Measurements from ENCODE around the gene FAM13B.

Gene FAM13B

DNA sequence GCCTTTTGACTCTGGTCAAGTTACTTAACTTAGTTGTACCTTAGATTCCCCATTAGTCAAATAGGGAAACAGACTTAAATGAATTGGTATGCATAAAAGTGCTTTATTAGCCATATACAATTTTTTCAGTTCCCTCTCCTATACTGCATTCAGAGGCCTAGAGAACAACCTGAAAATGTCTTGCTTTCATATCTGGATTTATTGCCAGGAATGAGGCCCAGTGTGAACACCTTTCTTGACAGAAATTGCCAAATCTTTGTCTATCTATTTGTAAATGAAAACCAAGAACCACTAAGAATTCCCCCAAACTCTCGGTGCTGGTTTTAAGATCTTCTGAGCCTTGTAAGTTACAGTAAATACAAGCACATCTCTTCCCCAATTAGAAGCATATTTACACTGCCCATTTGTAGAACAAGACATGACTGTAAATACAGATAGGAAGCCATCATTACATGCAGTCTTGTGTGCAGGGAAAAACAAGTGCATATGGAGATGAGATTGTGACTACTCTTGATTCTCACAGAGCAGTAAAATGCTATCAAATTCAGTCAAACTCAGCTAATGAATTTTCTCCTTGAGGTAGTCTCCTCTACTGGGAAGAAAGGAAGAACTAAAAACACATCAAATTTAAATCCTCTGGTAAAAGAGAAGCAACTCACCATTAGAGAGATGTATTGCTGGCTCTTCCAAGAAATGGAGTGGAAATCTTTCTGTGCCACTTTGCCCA, 5.2 kb upstream of the FAM13B start:
- Mint-ChIP-seq H3K27me3 (ENCODE audit: low read depth, poor library complexity) (no peaks in the 10 kb centered on the region), H3K9me3 (no peaks in the 10 kb centered on the region), H3K27ac (no peak overlapping the region), H3K4me1 (peaks cover 21% of the 10 kb centered on the region), H3K36me3 (ENCODE audit: low read depth) (no peaks in the 10 kb centered on the region), H3K4me3 (no peak overlapping the region)
- TF ChIP-seq, protein P1, sequence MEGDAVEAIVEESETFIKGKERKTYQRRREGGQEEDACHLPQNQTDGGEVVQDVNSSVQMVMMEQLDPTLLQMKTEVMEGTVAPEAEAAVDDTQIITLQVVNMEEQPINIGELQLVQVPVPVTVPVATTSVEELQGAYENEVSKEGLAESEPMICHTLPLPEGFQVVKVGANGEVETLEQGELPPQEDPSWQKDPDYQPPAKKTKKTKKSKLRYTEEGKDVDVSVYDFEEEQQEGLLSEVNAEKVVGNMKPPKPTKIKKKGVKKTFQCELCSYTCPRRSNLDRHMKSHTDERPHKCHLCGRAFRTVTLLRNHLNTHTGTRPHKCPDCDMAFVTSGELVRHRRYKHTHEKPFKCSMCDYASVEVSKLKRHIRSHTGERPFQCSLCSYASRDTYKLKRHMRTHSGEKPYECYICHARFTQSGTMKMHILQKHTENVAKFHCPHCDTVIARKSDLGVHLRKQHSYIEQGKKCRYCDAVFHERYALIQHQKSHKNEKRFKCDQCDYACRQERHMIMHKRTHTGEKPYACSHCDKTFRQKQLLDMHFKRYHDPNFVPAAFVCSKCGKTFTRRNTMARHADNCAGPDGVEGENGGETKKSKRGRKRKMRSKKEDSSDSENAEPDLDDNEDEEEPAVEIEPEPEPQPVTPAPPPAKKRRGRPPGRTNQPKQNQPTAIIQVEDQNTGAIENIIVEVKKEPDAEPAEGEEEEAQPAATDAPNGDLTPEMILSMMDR (IDR thresholded peaks at IDR 0.05), result no peak
- no peak for DNase-seq

DNA sequence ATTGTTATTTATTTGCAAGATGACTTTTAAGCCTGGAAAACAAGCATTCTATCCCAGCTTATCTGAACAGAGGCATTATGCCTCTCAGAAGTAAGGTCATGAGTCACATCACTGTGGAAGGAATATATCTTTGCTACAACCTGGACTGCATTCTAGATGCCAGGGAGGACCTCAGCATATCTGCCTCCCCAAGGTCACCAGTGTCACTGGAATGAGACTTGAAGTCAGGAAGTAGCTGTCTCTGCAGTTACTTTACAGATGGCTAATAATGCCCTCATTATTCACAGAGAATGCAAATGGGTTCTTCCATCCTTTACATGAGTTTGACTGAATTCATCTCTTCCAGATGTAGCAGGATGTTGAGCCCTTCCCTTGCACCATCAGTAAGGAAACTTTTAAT, 4.4 kb upstream of the FAM13B start:
- H3K27ac Mint-ChIP-seq, result no peak overlapping the region
- H3K4me3 Mint-ChIP-seq, result no peak overlapping the region

DNA sequence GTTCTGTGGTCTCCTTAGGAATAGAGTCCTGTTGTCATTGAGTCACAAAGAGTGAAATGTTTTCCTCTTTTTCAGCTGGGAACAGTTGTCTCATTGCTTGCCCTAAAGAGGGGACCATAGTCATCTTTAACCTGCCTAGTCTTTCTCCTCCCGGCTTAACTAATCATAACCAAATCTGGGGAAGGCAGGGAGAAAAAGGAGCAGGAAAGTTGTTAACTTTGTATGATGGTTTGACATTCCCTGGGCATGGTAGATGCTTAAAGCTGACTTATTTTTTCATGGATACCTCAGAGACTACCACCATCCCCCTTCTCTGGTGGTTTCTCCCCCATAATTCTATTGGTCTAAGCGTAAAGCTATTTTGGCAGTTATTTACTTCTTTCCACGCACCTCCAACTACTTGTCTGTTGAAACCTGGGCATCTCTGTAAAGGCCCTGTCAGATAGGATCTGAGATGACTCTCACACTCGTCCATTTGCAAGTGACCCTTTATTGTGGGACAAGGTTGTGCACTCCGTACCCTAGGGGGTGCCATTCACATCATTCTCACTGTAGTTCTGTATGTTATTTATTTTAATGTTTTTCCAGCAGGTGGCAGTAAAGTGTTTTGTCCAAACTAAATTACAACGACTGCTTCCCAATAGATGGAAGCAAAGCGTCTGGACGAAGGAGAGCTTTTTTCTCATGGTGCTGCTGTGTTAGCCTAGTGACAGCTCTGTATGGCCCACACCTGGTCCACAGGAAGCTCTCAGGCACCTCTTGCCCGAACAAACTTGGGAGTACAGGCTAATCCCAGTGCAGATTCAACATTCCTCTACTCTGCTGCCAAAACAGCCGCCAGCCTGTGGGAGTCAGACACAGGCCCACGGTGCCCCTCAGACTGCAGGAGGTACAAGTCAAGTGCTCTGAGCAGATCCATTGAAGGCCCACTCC, 3.0 kb upstream of the FAM13B start:
- peak overlapping the region; percentile 6 for H3K27ac Mint-ChIP-seq
- H3K27me3 Mint-ChIP-seq (ENCODE audit: low read depth, poor library complexity), result peaks cover 5% of the 10 kb centered on the region
- DNase-seq, result peak; percentile 60
- TF ChIP-seq, protein P1 (IDR thresholded peaks at IDR 0.05), result peak; percentile 71
- no peaks in the 10 kb centered on the region for H3K9me3 Mint-ChIP-seq
- no peak overlapping the region for H3K4me3 Mint-ChIP-seq
- H3K4me1 Mint-ChIP-seq, result peaks cover 35% of the 10 kb centered on the region
- peaks cover 8% of the 10 kb centered on the region for H3K36me3 Mint-ChIP-seq (ENCODE audit: low read depth)

More for the DNA sequence above, 4.4 kb upstream of the FAM13B start:
- Mint-ChIP-seq H3K36me3 (ENCODE audit: low read depth) (no peaks in the 10 kb centered on the region), H3K4me1 (peaks cover 22% of the 10 kb centered on the region), H3K9me3 (no peaks in the 10 kb centered on the region), H3K27me3 (ENCODE audit: low read depth, poor library complexity) (peaks cover 3% of the 10 kb centered on the region)
- TF ChIP-seq, protein P1 (IDR thresholded peaks at IDR 0.05), result no peak
- no peak for DNase-seq

DNA sequence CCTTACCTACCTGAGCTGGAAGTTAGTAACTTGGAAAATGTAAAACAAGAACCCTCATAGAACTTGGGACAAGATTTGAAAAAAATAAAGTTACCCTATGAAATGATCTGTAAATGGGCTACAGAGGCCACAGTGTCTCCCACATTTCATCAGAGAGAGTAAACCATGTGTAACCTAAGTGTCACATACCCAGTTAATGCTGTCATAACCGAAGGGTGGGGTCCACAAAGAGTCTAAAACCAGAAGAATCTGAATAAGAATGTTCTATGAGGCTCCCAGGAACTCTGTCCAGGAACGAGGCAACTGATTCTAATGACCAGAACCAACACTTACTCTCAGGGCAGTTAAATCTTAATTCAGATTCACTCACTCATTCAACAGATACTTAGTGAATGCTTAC, 1.0 kb upstream of the FAM13B start:
- H3K4me3 Mint-ChIP-seq, result peak overlapping the region; percentile 99
- peaks cover 6% of the 10 kb centered on the region for H3K9me3 Mint-ChIP-seq
- no peak overlapping the region for H3K27ac Mint-ChIP-seq
- peaks cover 52% of the 10 kb centered on the region for H3K4me1 Mint-ChIP-seq
- TF ChIP-seq, protein P1 (IDR thresholded peaks at IDR 0.05), result no peak
- peaks cover 5% of the 10 kb centered on the region for H3K27me3 Mint-ChIP-seq (ENCODE audit: low read depth, poor library complexity)
- DNase-seq, result no peak
- H3K36me3 Mint-ChIP-seq (ENCODE audit: low read depth), result peaks cover 28% of the 10 kb centered on the region

DNA sequence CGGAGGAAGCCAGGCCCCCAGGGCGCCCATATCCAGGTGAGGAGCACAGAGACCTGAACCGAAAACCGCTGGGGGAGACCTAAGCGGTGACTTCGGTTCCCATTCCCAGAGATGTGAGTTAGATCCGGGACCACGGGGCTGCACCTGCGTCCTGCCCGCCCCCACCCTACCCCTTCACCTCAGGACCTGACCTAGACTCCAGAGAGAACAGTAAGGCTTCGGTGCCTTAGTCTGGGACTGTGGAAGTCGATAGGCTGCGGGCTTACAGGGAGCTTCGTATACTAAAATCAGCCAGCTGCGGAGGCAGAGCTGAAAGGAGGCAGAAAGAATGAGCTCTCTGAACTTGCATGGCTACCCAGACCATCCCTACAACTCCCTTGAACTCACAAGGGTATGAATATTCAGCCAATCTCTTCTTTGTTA, 518 bp upstream of the FAM13B start:
- TF ChIP-seq, protein P1 (IDR thresholded peaks at IDR 0.05), result no peak
- Mint-ChIP-seq H3K36me3 (ENCODE audit: low read depth) (peaks cover 33% of the 10 kb centered on the region), H3K27ac (peak overlapping the region; percentile 99), H3K27me3 (ENCODE audit: low read depth, poor library complexity) (peaks cover 5% of the 10 kb centered on the region), H3K9me3 (peaks cover 7% of the 10 kb centered on the region), H3K4me1 (peaks cover 52% of the 10 kb centered on the region), H3K4me3 (peak overlapping the region; percentile 99)
- DNase-seq, result no peak

All from nephron progenitor cell (in vitro differentiated cells).